ENCODE data around the gene KRTAP4-7. TPM values are rescaled to one million over a fixed set of nuclear protein-coding genes. Genes with fewer than 3 reads are reported as not detected.

The KRTAP4-7 gene
- total RNA-seq, 1 experiment from 2014 or later = not detected

GRCh38 chr17:41127371-41127770 is 43.4 kb downstream of the KRTAP4-7 start:
- intact Hi-C loops (cut with micrococcal nuclease) = no loop called here
- no peaks in the 10 kb centered on the region for H3K27me3 Mint-ChIP-seq (ENCODE audit: insufficient read depth, unreplicated experiment)
- no peak overlapping the region for H3K27ac Mint-ChIP-seq (ENCODE audit: low read depth, unreplicated experiment)
- POLR2A ChIA-PET = no interaction called here
- TF ChIP-seq, protein P1, sequence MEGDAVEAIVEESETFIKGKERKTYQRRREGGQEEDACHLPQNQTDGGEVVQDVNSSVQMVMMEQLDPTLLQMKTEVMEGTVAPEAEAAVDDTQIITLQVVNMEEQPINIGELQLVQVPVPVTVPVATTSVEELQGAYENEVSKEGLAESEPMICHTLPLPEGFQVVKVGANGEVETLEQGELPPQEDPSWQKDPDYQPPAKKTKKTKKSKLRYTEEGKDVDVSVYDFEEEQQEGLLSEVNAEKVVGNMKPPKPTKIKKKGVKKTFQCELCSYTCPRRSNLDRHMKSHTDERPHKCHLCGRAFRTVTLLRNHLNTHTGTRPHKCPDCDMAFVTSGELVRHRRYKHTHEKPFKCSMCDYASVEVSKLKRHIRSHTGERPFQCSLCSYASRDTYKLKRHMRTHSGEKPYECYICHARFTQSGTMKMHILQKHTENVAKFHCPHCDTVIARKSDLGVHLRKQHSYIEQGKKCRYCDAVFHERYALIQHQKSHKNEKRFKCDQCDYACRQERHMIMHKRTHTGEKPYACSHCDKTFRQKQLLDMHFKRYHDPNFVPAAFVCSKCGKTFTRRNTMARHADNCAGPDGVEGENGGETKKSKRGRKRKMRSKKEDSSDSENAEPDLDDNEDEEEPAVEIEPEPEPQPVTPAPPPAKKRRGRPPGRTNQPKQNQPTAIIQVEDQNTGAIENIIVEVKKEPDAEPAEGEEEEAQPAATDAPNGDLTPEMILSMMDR (IDR thresholded peaks at IDR 0.05; ENCODE audit: unreplicated experiment) = no peak
- H3K9me3 Mint-ChIP-seq (ENCODE audit: unreplicated experiment) = peaks cover 14% of the 10 kb centered on the region
- H3K4me3 Mint-ChIP-seq (ENCODE audit: unreplicated experiment) = no peak overlapping the region
- H3K36me3 Mint-ChIP-seq (ENCODE audit: insufficient read depth, unreplicated experiment) = no peaks in the 10 kb centered on the region
- peaks cover 14% of the 10 kb centered on the region for H3K4me1 Mint-ChIP-seq (ENCODE audit: insufficient read depth, unreplicated experiment)
- BruUV-seq (replicated peaks) = no TSS peak
- peak; percentile 1 for DNase-seq (ENCODE audit: unreplicated experiment)
- CTCF ChIA-PET = interaction anchor here (0.6 kb wide), 1 partner anchor 196 kb away, joined by 3 read pairs; no protein-coding TSS in a partner anchor

GRCh38 chr17:41131979-41132378 is 48.0 kb downstream of the KRTAP4-7 start:
- Mint-ChIP-seq H3K9me3 (ENCODE audit: unreplicated experiment) (peaks cover 15% of the 10 kb centered on the region), H3K36me3 (ENCODE audit: insufficient read depth, unreplicated experiment) (no peaks in the 10 kb centered on the region), H3K27ac (ENCODE audit: low read depth, unreplicated experiment) (no peak overlapping the region), H3K4me3 (ENCODE audit: unreplicated experiment) (no peak overlapping the region), H3K27me3 (ENCODE audit: insufficient read depth, unreplicated experiment) (no peaks in the 10 kb centered on the region), H3K4me1 (ENCODE audit: insufficient read depth, unreplicated experiment) (peaks cover 9% of the 10 kb centered on the region)
- peak; percentile 6 for DNase-seq (ENCODE audit: unreplicated experiment)
- BruUV-seq (replicated peaks) = no TSS peak
- TF ChIP-seq, protein P1 (IDR thresholded peaks at IDR 0.05; ENCODE audit: unreplicated experiment) = no peak
- CTCF ChIA-PET = interaction anchor here (0.6 kb wide), 1 partner anchor 458 kb away, joined by 3 read pairs; no protein-coding TSS in a partner anchor
- intact Hi-C loops (cut with micrococcal nuclease) = no loop called here
- POLR2A ChIA-PET = interaction anchor here (0.5 to 1.2 kb wide), 2 partner anchors 9 to 145 kb away, joined by 3 to 5 read pairs; partner anchors contain the start of gene KRTAP4-6

GRCh38 chr17:41133880-41134735 is 50.2 kb downstream of the KRTAP4-7 start:
- CTCF ChIA-PET = no interaction called here
- Mint-ChIP-seq H3K4me3 (ENCODE audit: unreplicated experiment) (no peak overlapping the region), H3K4me1 (ENCODE audit: insufficient read depth, unreplicated experiment) (peaks cover 9% of the 10 kb centered on the region), H3K27me3 (ENCODE audit: insufficient read depth, unreplicated experiment) (no peaks in the 10 kb centered on the region), H3K9me3 (ENCODE audit: unreplicated experiment) (peaks cover 20% of the 10 kb centered on the region), H3K27ac (ENCODE audit: low read depth, unreplicated experiment) (no peak overlapping the region), H3K36me3 (ENCODE audit: insufficient read depth, unreplicated experiment) (no peaks in the 10 kb centered on the region)
- intact Hi-C loops (cut with micrococcal nuclease) = no loop called here
- TF ChIP-seq, protein P1 (IDR thresholded peaks at IDR 0.05; ENCODE audit: unreplicated experiment) = no peak
- POLR2A ChIA-PET = no interaction called here
- no peak for DNase-seq (ENCODE audit: unreplicated experiment)
- no TSS peak for BruUV-seq (replicated peaks)

Other genes starting within 250 kb of the KRTAP4-7 start
- not detected in 2 replicates for gene KRT12, start 216.9 kb upstream of the KRTAP4-7 start, total RNA-seq (2022)
- gene KRT20, start 198.9 kb upstream of the KRTAP4-7 start, total RNA-seq (2022) = not detected in 2 replicates
- gene KRT23, start 146.5 kb upstream of the KRTAP4-7 start, total RNA-seq (2022) = not detected in 2 replicates
- gene KRT39, start 117.2 kb upstream of the KRTAP4-7 start, total RNA-seq (2022) = not detected in 2 replicates
- not detected in 2 replicates for gene KRT40, start 99.8 kb upstream of the KRTAP4-7 start, total RNA-seq (2022)
- gene KRTAP3-3, start 90.0 kb upstream of the KRTAP4-7 start, total RNA-seq (2022) = not detected in 2 replicates
- not detected in 2 replicates for gene KRTAP3-2, start 84.2 kb upstream of the KRTAP4-7 start, total RNA-seq (2022)
- gene KRTAP3-1, start 75.0 kb upstream of the KRTAP4-7 start, total RNA-seq (2022) = not detected in 2 replicates
- not detected in 2 replicates for gene KRTAP1-5, start 56.9 kb upstream of the KRTAP4-7 start, total RNA-seq (2022)
- gene KRTAP1-4, start 54.0 kb upstream of the KRTAP4-7 start, total RNA-seq (2022) = not detected in 2 replicates
- gene KRTAP1-3, start 49.3 kb upstream of the KRTAP4-7 start, total RNA-seq (2022) = not detected in 2 replicates
- not detected in 2 replicates for gene KRTAP1-1, start 42.7 kb upstream of the KRTAP4-7 start, total RNA-seq (2022)
- not detected in 2 replicates for gene KRTAP2-1, start 36.8 kb upstream of the KRTAP4-7 start, total RNA-seq (2022)
- not detected in 2 replicates for gene KRTAP2-2, start 28.9 kb upstream of the KRTAP4-7 start, total RNA-seq (2022)
- not detected in 2 replicates for gene KRTAP2-3, start 24.0 kb upstream of the KRTAP4-7 start, total RNA-seq (2022)
- not detected in 2 replicates for gene KRTAP2-4, start 18.3 kb upstream of the KRTAP4-7 start, total RNA-seq (2022)
- not detected in 2 replicates for gene KRTAP4-8, start 14.0 kb downstream of the KRTAP4-7 start, total RNA-seq (2022)
- not detected in 2 replicates for gene KRTAP4-16, start 18.1 kb downstream of the KRTAP4-7 start, total RNA-seq (2022)
- not detected in 2 replicates for gene KRTAP4-9, start 21.2 kb downstream of the KRTAP4-7 start, total RNA-seq (2022)
- gene KRTAP4-11, start 34.2 kb downstream of the KRTAP4-7 start, total RNA-seq (2022) = not detected in 2 replicates
- gene KRTAP4-12, start 40.0 kb downstream of the KRTAP4-7 start, total RNA-seq (2022) = not detected in 2 replicates
- not detected in 2 replicates for gene KRTAP4-6, start 56.4 kb downstream of the KRTAP4-7 start, total RNA-seq (2022)
- gene KRTAP4-5, start 65.7 kb downstream of the KRTAP4-7 start, total RNA-seq (2022) = not detected in 2 replicates
- gene KRTAP4-4, start 76.6 kb downstream of the KRTAP4-7 start, total RNA-seq (2022) = not detected in 2 replicates
- gene KRTAP4-3, start 84.1 kb downstream of the KRTAP4-7 start, total RNA-seq (2022) = not detected in 2 replicates
- gene KRTAP4-2, start 94.1 kb downstream of the KRTAP4-7 start, total RNA-seq (2022) = not detected in 2 replicates
- not detected in 2 replicates for gene KRTAP4-1, start 100.8 kb downstream of the KRTAP4-7 start, total RNA-seq (2022)
- not detected in 2 replicates for gene KRTAP9-1, start 105.7 kb downstream of the KRTAP4-7 start, total RNA-seq (2022)
- gene KRTAP9-2, start 142.5 kb downstream of the KRTAP4-7 start, total RNA-seq (2022) = not detected in 2 replicates
- not detected in 2 replicates for gene KRTAP9-3, start 148.3 kb downstream of the KRTAP4-7 start, total RNA-seq (2022)
- gene KRTAP9-8, start 153.8 kb downstream of the KRTAP4-7 start, total RNA-seq (2022) = not detected in 2 replicates
- not detected in 2 replicates for gene KRTAP9-4, start 165.5 kb downstream of the KRTAP4-7 start, total RNA-seq (2022)
- gene KRTAP9-9, start 171.2 kb downstream of the KRTAP4-7 start, total RNA-seq (2022) = not detected in 2 replicates
- not detected in 2 replicates for gene KRTAP9-6, start 181.2 kb downstream of the KRTAP4-7 start, total RNA-seq (2022)
- gene KRTAP9-7, start 191.5 kb downstream of the KRTAP4-7 start, total RNA-seq (2022) = not detected in 2 replicates
- gene KRTAP29-1, start 218.7 kb downstream of the KRTAP4-7 start, total RNA-seq (2022) = not detected in 2 replicates
- not detected in 2 replicates for gene KRTAP16-1, start 225.2 kb downstream of the KRTAP4-7 start, total RNA-seq (2022)
- gene KRTAP17-1, start 231.6 kb downstream of the KRTAP4-7 start, total RNA-seq (2022) = not detected in 2 replicates